ENCODE results near the gene NPR1.
A peak's percentile ranks its signal among the peaks of the same experiment; 100 is the strongest.
"Not testable (repeated sequence)": the region's sequence is repeated elsewhere in the genome, so short reads cannot be mapped to it uniquely, and the experiment has no call there.

The NPR1 gene

DNA sequence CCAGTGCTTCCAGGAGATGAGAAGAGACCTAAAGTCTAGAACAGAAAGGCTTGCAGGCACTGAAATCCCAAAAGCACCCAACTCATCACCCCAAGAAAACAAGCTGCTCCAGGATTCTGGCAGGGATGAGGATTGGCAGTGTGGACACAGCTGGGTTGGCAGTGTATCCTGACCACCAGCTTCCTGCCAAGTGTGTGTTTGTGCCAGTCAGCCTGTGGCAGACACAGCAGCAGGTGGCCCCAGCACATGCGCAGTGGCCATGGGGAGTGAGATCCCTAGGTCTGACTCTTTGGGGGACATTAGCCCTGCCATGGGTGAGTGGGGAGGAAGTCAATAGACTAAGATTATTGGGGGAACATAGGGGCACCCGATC, 28.6 kb upstream of the NPR1 start:
- no peak for DNase-seq (ENCODE audit: low read depth)

- DNase-seq (ENCODE audit: low read depth), result no peak
These were observed 26.7 kb upstream of the NPR1 start for GRCh38 chr1:153651771-153652170.

GRCh38 chr1:153652805-153653500, 25.5 kb upstream of the NPR1 start:
- no peak for DNase-seq (ENCODE audit: low read depth)

DNA sequence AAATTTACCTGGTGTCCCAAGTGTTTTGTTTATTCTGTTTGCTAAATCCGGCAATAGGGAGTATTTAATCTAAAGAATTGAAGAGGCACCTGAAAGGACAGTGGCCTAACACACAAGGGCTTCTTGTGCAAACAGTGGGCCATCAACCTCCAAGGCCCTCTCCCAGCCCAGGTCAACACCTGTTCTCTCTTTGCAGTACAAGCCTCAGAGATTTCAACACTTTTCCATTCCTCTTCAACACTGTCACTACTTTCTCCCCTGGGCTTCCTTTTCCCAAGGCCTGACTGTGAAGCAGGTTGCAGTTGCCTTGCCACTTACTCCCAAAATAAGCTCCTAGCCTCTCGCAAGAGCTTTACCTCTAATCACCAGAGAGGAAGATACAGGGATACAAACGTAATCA, 23.2 kb upstream of the NPR1 start:
- no peak for DNase-seq (ENCODE audit: low read depth)

DNA sequence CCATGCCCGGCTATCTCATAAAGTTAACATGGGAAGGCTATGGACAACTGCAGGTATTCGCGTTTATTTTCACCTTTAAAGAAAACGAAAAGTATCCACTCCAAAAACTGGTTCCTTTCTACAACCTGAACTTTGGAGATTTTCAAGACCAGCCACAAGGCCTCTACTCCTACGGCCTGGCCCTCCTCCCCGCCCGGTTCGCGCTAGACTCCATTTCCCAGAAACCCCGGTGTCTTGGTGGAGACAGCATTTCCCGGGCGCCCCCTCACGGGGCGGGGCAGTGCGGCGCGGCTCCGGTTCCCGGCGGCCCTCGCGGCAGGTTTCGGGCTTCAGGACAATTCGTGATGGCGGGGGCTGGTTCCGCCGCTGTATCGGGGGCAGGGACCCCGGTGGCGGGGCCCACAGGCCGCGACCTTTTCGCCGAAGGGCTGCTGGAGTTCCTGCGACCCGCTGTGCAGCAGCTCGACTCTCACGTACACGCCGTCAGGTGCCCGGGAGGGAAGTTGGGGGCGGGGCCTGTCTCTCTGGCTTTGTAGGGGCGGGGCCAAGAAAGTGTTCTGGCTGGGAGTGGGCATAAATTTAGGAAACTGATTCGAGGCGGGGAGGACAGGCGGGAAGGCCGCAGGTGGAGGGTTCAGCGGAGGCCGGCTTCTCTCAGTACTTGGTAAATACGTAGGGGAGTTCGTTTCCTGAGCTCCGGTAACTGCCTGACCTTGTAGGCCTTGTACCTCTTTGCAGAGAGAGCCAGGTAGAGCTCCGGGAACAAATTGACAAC, 19.9 kb upstream of the NPR1 start, which contains the start of gene SNAPIN:
Gene SNAPIN (plus strand): TSS at position 304 of the 775 bp plus-strand sequence. CDS start 41 bp downstream, at position 345.
- peak; percentile 75 for DNase-seq (ENCODE audit: low read depth)

GRCh38 chr1:153659175-153659534, 19.3 kb upstream of the NPR1 start:
- no peak for DNase-seq (ENCODE audit: low read depth)

DNA sequence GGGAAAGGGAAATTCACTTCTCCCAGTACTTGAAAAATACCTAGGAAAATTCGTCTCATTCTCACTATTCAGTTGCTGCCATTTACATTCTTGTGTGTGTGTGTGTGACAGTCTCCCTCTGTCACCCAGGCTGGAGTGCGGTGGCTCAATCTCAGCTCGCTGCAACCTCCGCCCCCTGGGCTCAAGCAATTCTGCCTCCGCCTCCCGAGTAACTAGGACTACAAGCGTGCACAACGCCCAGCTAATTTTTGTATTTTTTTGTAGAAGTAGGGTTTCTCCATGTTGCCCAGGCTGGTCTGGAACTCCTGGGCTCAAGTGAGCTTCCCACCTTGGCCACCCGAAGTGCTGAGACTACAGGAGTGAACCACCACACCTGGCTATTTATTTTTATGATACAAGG, 18.8 kb upstream of the NPR1 start:
- DNase-seq (ENCODE audit: low read depth), result no peak

- DNase-seq (ENCODE audit: low read depth), result no peak
These were observed 17.3 kb upstream of the NPR1 start for GRCh38 chr1:153661111-153661708.

- no peak for DNase-seq (ENCODE audit: low read depth)
These were observed 16.2 kb upstream of the NPR1 start for GRCh38 chr1:153662269-153662668.

- no peak for DNase-seq (ENCODE audit: low read depth)
These were observed 15.3 kb upstream of the NPR1 start for GRCh38 chr1:153663211-153663610.

DNA sequence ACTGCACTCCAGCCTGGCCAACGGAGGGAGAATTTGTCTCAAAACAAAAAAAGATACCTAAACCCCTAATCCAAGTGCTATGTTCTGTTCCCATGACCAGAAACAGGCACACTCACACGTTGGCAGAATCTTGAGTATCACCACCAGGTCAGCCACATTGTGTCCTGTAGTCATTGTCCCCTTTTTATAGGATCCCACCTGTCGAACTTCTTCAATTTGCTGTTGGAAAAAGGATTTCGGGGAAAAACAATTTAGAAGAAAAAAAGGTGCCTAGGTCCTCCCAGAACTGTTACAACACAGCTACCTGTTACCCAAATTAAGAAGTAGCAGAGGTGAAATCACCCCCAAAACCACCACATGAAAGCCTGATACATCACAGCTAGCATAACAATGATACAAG, 11.0 kb upstream of the NPR1 start:
- DNase-seq (ENCODE audit: low read depth), result no peak

GRCh38 chr1:153668672-153669071, 9.8 kb upstream of the NPR1 start:
- DNase-seq (ENCODE audit: low read depth), result not testable (repeated sequence)

DNA sequence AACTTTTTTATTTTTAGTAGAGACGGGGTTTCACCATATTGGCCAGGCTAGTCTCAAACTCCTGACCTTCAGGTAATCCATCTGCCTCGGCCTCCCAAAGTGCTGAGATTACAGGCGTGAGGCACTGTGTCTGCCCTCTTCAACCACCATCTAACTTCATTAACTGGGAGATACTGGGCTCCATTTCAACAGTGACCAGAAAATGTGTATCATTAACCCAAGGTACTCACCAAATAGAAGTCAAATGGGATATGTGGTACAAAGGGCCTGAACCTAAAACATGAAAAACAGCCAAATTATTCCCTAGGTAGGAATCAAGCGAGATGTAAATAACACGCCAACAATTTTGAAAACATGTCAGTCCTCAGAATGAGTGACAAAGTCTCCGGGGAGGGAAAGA, 8.9 kb upstream of the NPR1 start:
- no peak for DNase-seq (ENCODE audit: low read depth)

GRCh38 chr1:153670257-153670858, 8.1 kb upstream of the NPR1 start:
- DNase-seq (ENCODE audit: low read depth), result no peak

GRCh38 chr1:153670859-153671627, 7.4 kb upstream of the NPR1 start, which contains the start of gene ILF2:
ILF2 (minus strand) TSS chr1:153670993; CDS start chr1:153670922, 71 bp downstream.
- peak; percentile 95 for DNase-seq (ENCODE audit: low read depth)

GRCh38 chr1:153671628-153672353, 6.7 kb upstream of the NPR1 start:
- not testable (repeated sequence) for DNase-seq (ENCODE audit: low read depth)

DNA sequence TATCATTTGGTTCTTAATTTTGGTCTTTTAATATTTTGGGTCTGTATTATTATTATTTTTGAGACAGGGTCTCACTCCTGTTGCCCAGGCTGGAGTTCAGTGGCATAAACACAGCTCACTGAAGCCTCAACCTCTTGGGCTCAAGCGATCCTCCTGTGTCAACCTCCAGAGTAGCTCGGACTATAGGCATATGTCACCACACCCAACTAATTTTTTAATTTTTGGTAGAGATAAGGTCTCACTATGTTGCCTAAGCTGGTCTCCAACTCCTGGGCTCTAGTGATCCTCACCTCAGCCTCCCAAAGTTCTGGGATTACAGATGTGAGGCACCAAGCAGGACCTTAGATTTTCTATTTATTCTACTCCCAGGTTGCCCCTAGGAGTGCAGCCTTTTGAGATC, 5.0 kb upstream of the NPR1 start:
- DNase-seq (ENCODE audit: low read depth), result no peak

- peak; percentile 15 for DNase-seq (ENCODE audit: low read depth)
These were observed 570 bp upstream of the NPR1 start for GRCh38 chr1:153677718-153678518.

GRCh38 chr1:153679337-153680119, 1.0 kb downstream of the NPR1 start:
- no peak for DNase-seq (ENCODE audit: low read depth)

- DNase-seq (ENCODE audit: low read depth), result no peak
These were observed 1.6 kb downstream of the NPR1 start for GRCh38 chr1:153680120-153680403.
